ENCODE measurements around the gene MARF1.

DNA sequence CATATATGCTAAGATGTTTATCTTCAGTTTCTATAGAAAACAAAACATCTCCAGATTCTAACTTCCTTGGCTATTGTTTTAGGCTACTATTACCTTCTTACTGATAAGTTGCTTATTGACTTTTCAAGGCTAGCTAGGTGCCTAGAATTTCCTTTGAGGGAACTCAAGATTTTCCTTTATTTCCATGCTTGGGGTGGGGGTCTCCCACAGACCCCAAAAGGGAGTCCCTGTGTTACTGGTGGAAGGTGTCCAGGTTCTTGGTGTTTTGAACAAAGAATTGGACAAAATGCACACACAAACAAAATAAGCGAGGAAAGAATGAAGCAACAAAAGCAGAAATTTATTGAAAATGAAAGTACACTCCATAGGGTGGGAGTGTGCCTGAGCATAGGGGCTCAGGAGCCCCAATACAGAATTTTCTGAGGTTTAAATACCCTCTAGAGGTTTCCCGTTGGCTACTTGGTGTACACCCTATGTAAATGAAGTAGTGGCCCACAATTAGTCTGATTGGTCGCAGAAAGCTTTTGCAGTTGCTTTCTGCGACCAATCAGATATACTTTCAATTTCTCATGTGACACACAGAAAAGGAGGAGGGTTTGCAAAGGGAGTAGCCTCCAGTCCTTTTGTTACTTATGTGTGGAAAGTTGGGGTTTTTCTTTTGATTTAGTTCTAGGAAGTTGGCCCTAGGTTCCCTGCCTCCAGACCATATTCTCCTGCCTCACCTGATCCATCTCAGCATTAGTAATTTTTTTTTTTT, 67.5 kb downstream of the MARF1 start:
- TF ChIP-seq POLR2A (IDR thresholded peaks at IDR 0.05; ENCODE audit: low read depth, low read length) (no peak), POLR2AphosphoS5 (IDR thresholded peaks at IDR 0.05; ENCODE audit: low read depth, low read length) (no peak)

Data from GM12892 (cell line).